Measurements from ENCODE around the gene CHST3.

Gene CHST3

DNA sequence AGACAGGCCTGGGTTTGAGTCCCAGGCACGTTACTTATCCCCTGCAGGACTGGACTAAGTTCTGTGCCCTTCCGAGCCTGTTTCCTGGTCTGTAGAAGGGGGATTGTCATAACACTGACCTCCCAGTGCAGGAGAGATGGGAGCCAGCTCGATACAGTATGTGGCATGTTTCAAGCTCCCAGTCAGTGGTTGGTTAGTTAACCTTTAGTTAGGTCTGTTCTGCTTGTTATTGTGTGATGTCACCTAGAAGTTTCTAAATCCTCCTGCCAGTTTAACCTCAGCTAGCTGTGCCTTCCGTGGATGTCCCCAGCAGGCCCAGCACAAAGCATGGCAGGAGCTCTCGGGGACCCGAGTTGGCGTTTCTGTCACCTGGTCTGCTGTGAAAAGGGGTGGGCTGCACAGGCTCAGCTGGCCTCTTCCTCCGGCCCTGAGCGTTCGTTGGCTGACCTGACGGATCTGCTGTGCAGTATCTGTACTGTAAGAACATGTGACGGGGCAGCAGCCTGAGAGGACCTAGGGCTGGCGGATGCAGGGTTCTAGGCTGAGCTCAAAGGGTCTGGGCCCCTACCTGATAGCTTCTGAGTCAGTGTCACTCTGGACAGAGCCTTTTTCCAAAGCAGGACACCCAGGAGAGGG is 71.2 kb downstream of the CHST3 start:
- no peak for FAIRE-seq

DNA sequence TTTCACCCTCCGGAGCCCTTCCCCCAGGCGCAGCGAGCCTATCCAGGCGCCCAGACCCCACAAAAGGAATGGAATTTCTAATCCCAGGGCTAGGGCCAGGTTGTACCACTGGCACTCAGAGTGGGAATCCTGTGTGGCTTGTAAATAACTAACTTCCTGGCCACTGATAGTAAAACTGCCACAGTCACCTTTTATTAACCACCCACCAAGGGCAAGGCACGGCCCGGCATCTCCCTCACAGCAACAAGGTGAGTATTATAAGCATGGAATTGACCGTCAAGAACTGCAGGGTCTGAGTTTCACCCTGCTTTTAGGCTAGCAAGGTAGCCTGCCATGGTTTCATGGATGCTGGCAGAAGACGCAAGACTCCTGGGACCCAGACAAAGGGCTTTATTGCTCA is 73.1 kb downstream of the CHST3 start:
- no peak for FAIRE-seq

DNA sequence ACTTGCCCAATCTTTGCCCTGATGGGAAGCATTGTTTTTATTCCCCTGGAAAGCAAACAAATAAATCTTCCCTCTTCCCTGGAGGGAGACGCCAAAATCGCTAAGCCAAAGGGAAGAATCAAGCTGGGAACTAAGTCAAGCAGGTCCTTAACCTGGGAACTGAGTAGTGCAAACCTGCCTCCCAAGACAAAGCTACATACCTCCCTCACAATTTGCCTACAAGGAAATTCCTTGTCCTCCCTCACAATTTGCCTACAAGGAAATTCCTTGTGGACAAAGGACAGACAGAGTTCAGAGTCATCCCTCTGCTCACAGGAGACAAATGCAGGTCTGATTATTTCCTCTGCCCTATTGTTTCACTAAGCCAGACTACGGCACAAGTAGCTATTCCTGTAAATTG is 73.6 kb downstream of the CHST3 start:
- FAIRE-seq: no peak

DNA sequence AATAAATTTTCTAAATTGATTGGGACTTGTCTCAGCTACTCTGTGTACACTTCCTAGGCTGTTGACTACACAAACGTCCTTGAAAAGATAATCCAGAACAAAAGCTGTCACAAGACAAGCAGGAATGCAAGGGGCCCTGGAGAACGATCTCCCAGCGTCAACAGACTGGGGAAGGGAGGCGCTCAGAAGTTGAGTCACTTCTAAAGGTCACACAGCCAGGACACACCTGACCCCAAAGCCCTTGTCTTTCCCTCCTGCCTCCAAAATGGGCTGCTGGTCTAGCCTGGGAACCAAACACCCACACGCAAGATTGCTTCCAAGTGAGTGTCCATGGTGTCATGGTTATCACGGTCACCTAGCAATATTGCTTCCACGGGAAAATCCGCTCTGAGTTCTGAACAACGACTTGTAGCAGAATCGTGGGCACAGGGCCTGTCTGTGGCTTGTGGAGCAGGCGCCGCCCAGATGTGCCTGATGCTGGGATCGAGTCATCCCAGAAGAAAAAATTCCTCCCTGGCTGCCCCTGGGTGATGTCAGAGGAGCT is 74.3 kb downstream of the CHST3 start:
- FAIRE-seq: no peak

DNA sequence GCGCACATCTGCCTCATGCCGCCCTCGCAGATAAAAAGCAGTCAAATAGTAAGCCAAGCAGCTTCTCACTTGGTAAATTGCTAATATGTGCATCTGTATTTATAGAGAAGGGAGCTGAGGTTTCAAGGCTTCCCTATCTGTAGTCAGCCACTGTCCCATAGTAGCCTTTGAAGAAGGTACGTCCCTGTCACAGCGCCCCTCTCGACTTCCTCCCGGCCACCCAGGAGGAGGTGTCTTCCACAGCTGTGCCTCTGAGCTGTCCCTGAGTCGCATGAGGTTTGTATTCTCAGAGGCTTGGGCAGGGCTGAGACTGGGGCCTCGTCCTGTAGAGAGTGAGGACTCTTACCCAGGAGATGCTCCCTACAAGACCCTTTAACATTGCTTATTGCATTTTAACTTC is 75.2 kb downstream of the CHST3 start:
- FAIRE-seq: no peak

GRCh38 chr10:72041491-72041890 is 77.3 kb downstream of the CHST3 start:
- no peak for FAIRE-seq

DNA sequence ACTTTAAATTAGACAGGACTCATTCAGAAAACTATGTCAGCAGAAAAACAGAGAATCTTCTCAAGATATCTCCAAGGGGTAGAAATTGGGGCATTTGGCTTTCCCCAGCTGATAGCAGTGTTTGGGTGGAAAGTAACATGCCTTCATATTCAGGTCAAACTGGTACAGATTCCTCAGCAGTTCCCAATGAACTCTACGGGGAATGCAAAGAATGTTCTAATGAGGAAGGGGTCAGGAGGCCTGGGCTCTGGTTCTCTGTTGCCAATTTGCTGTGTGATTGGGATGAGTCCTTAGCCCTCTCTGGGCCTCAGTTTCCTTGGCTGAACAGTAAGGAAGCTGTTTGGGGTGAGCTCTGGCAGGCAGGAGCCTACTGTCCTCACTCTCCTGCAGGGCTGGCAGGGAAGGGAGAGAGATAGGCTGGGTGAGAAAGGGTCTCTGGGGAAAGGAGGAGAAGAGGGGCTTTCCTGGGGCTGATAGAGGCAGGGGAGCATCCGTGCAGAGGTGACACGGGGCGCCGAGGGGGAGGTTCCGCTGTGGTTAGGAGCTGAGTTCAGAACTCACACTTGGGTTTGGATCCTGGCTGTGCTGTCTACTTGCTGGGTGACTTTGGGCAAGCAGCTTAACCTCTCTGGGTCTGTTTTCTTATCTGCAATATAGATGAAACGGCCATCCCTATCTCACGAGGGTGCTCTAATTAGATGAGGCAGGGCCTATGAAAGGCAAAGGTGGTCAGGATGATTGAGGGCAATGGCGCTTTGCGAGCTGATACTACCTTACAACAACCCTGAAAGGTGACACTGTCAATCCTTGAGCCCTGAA is 79.0 kb downstream of the CHST3 start:
- no peak for FAIRE-seq

DNA sequence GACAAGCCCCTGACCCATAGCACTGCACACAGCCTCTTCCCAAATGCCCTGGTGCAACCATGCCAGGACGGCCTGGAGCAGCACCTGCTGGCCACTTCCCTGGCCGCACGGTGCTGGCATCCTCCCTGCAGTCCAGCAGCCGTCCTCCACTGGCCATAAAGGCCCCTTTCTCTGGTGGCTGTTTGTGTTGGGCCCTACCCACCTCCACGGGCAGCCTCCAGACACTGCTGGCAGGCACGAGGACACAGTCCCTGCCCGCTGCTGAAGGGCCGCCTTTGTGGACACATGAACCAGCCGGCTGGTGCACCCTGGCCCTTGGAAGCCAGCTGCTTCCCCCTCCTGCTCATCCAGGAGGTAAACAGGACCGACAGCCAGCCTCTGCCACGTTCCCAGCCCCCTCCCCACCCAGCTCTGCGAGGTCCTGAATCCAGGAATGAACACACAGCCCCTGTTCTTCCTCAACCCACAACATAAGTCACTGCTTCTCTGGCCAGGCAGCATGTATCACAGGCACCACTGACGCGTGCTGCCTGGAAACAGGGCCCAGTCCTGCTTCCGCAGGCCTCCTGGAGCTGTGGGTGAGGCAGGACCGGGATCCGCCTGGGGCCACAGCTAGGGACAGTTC is 80.3 kb downstream of the CHST3 start:
- no peak for FAIRE-seq

GRCh38 chr10:72045586-72045985 is 81.4 kb downstream of the CHST3 start:
- FAIRE-seq: no peak

DNA sequence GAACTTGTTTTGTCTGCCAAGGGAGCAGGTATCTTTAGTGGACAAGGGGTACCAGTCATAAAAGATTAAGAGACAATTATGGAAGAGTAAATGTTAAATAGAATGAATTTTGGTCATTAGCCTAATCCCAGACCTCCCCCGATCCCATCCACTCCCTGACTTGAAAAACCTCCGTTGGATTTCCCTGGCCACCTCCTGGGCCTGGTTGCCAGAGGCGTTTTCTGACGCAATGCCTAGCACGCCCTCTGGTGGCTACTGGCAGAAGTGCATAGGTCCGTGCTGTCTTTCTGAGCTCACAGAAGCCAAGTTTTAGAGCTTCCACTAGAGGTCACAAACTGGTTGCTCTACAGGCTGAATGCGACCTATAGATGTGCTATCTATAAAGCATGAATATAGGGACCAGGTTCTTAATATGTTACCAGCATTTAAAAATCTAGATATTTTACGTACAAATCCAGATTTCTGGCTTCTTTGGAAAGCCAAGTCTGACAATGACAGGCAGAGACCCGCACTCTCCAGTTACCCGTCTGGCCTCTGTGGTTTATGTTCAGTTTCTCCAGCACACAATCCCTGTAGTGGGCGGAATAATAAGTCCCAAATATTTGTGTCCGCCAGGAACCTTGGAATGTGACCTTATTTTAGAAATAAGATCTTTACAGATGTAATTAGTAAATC is 84.4 kb downstream of the CHST3 start:
- FAIRE-seq: peak; percentile 97

GRCh38 chr10:72049472-72049871 is 85.3 kb downstream of the CHST3 start:
- FAIRE-seq: no peak

DNA sequence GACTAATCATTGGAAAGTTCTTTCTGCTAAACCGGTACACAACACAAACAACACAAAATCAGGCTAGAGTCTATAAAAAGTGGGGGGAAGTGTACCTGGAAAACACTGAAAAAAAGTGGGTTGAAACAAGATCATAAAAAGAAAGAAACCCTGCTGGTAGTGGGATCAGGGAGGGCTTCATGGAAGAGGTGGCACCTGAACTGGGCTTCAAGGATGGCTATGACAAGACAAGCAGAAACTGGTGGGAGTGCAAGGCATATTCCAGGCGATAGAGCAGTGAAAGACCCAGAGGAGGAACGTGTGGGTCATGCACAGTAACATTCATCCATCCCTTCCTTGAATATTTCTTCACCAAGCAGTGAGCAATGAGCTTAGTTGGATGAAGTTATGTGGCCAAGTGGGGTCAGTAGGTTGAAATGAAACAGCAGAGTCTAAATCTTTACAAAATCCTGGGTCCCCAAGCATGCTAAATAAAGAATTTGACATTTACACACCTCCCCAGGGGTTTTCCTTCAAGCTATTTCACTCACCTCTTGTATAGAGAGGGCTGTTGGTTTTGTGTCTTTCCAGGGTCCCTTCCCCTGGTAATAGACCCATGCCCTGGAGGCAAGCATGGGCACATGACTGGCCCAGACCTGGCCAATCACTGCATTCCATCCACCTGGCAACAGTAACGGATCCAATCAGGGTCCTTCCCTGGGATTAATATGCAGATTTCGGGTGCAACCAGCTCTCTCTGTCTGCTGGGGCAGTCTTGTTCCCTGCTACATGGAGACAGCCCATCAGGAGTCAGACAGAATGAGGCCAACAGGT is 86.0 kb downstream of the CHST3 start:
- FAIRE-seq: no peak

- FAIRE-seq: no peak
Measured at GRCh38 chr10:72050873-72051272, 86.7 kb downstream of the CHST3 start.

GRCh38 chr10:72053690-72054089 is 89.5 kb downstream of the CHST3 start:
- FAIRE-seq: no peak

DNA sequence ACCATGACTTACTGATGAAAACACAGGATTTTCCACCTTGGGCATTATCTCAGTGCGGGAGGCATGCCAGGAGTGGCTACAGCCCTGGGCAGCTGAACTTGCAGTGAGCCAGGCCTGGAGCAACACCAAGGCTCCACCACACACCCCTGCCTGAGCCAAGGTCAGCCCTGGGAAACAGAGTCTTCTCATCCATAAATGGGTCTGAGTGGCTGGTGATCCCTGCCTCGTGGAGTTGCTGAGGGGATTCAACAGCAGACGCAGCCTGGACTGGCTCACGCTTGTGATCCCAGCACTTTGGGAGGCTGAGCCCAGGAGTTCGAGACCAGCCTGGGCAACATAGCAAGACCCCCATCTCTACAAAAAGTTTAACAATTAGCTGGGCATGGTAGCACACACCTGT is 91.9 kb downstream of the CHST3 start:
- FAIRE-seq: no peak

- FAIRE-seq: no peak
Measured at GRCh38 chr10:72056932-72057751, 92.9 kb downstream of the CHST3 start.

DNA sequence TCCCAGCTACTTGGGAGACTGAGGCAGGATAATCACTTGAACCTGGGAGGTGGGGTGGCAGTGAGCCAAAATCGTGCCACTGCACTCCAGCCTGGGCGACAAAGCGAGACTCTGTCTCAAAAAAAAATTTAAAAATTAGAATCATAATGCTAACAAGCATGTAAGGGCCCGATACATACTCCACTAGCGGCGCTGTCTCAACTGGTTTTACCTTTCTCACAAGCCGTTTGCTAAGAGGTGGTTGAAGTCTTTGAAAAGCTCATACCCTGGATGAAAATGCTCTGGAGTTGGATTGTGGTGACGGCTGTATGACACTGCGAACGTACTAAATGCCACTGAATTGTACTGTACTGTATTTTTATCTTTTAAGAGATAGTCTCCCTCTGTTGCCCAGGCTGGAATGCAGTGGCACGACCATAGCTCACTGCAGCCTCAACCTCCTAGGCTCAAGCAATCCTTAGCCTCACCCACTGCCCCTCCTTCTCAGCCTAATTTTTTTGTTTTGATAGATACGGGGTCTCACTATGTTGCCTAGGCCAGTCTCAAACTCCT is 94.2 kb downstream of the CHST3 start:
- no peak for FAIRE-seq

DNA sequence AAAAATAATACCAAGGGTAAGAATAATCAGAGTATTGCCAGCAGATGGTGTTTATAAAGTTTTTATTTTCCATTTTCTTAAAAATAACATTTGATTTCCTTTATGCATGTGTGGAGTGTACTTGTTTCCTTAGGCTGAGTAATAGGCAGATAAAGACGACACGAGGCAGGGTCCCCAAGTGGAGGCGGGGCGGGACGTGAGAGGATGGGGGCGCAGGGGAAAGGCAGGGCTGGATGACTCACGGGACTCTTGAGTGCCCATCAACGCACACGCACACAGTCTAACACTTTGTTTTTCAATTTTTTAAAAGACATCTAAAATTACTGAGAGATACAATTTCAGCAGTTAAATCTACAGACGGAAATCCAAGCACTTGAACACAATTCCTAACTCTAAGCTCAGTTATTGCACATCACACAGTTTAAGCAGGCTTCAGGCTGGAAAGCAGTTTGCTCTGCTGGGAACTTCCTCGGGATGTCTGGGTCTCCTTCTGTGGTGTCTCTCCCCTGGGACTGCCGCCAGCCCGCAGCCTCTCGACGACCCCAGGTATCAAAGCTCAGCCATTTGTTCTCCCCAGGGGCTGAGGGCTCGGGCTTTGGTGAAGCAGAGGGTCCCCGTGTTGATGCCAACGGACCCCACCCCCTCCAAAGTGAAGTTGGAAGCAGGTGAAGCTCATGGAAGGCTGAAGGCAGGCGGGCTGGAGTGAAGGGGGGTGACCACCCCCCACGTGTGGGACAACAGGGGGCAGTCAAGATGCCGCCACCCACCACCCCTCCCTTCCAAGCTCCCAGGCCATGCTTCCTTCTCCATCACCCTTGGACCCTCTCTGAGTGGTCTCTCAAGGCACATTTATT is 95.0 kb downstream of the CHST3 start:
- FAIRE-seq: no peak

DNA sequence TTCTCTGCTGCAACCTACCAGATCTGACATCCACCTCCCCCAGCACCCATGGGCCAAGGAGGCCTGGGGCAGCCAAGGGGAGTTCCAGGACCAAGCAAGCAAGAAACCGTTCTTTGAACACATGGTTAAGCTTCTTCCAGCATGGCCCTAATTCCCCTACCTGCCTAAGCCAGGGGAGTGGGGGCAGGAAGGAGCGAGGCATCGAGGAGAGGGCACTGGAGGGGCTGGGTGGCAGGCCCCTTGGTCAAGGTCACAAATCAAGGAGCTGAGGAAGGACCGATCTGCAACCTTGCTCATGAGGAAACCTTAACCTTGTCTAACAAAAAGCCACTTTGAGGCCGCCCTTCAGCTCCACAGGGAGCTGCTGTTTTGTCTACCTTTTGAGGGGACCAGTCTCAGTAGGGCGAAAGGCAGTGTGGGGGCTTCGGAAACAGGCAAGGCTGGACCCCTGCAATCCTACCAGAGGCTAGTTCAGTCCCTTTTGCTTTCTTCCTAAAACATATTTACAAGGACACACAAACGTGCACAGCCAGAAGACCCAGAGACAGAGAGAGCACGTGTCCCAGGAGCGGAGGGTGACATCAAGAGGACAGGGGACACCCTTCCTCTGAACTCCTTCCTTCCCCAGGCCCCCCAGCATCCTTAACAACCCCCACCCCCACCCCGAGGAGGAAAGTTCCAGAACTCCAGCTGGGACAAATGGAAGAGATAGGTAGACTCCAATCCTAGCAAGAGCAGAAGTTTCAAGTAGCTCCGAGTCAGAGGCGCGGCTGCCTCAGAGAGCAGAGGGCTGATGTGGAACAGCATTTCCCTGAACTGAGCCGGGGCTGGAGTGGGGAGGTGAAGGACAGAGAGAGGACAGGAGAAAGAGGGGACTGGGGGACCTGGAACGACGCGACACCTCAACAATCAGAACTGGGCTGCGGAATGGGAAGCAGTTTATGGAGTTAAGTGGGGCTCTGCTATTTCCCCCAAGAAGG is 95.9 kb downstream of the CHST3 start:
- FAIRE-seq: no peak
